HG03097 (cell line): ENCODE results near the gene CHST11.

Source experiments
- ATAC-seq: cut with Tn5 transposase; IDR thresholded peaks from one replicate; pipeline ENCODE4 v1.9.1; 2021; ENCODE audit not compliant: unreplicated experiment, low FRiP score

The CHST11 gene

DNA sequence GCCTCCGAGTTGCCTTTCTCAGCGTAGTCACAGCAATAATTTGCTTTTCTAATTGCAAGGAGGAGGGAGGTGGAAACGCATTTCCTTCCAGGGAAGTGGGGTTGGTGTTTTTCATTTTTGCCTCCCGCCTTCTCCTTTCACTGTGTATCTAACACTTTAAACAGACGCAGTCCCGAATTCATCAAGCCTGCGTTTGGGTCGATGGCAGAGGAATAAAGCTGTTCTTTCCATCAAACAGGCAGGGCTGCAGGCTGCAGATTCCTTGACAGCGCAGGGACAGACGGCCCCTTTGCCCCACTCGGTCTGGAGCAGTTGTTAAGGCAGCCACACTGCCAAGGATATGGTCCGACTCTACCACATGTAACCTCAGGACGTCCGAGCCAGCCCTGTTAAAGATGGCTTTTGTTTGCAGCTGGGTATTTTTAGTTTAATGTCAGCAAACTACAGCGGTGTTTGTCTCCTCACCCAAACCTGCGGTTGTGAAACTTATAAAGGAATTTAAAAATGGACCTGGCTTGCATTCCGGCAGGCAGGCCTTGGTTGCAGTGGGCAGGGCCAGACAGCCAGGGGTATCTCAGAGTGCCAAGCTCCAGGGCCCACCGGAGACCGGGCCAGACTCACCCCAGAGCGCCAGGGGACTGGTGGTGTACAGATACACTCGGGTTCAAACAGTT is 2.1 kb downstream of the CHST11 start:
- no peak for ATAC-seq

DNA sequence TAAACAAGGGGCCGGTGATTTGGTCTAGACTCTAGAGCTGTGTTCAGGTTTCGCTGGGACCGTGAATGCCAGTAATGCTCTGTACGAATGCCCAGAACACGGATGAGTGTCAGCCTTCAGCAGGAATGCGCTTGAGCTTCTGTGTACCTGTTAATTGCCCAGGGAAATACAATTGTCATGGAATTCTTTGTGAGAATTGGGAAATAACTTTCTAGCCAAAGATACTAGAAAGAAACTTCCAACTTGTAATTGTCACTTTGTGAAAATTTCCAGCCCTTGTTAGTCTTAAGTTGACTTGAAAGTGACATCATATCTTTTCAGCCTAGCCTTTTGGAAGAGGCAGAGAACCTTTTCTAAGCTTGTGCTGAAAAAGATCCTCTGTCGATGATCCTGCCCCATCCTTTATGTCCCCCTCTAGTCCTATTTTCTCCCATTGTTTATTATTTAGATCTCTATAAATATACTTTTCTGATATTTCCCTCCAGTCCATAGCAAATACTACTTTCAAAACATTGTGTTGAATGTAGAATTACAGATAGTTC is 2.7 kb downstream of the CHST11 start:
- no peak for ATAC-seq

DNA sequence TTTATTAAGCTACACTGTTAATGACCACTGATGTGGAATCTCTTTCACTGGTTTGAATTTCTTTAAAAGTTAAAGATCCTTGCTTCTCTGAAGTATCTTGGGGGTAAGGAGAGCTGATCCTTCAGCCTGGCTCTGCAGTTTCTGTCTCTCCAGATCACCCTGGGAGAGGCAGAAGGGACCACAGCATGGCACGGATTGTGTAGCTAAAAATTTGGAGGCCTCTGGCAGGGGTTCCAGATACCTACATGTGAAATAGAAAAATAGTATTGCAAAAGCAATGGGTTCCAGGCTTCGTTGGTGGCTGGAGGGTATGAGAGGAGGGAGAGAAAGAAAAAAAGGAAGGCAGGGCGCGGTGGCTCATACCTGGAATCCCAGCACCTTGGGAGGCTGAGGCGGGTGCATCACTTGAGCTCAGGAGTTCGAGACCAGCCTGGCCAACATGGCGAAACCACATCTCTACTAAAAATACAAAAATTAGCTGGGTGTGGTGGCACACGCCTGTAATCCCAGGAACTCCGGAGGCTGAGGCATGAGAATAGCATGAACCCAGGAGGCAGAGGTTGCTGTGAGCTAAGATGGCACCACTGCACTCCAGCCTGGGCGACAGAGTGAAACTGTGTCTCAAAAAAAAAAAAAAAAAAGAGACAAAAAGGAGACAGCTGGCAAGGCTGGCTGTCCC is 3.4 kb downstream of the CHST11 start:
- no peak for ATAC-seq

DNA sequence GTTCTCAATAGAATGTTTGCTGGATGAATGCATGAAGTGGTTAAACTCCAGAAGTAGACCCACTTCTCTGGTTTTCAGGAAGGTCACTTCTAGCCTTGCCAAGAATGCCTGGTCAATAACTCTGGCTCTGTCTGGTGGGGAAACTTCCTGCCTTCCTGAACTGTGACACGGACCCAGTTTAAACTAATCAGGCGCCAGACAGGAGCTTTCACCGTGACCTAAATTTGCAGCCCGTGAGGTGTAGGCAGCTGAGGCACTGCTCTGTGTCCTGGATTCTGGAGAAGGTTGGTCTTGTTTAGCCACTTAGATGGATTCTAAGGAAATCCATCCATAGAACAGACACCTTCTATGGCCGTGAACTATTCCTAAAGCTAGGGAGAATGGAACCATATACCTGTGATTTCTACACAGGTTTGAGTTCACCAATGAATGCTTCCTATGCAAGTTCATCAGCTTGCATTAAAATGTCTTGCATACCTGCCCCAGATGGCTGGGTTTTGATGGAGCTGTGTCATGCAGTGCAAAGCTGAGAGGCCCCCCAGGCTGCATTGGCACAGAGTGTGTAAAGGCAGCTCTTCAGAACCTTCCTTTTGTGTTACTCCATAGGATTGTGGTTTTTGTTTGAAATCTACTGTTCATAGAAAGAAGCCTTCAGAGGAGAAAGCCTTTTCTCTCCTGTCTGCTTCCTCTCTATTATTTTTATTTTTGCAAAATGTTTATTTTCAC is 4.4 kb downstream of the CHST11 start:
- no peak for ATAC-seq

- no peak for ATAC-seq
Observed at GRCh38 chr12:104462325-104462724, 5.6 kb downstream of the CHST11 start.

DNA sequence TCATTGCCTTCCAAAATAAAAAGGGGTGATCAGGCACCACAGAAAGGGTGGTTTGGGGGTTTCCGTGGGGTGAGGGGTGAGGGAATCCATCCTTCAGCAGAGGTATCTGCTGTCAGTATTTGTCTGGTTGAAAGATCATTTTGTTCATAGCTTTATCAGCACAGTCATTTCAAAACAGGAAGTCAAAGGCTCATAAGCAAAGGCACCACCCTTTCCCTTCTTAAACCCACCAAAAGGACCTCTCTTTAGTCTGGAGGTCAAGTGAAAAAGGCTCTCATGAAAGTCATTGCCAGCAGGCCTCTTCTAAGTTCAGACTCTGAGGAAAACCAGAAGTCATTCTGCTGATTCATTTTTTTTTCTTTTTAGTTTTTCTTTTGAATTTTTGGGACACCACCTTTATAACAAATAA is 6.2 kb downstream of the CHST11 start:
- no peak for ATAC-seq

- ATAC-seq, result no peak
Observed at GRCh38 chr12:104463368-104463767, 6.6 kb downstream of the CHST11 start.

- no peak for ATAC-seq
Observed at GRCh38 chr12:104464899-104465298, 8.2 kb downstream of the CHST11 start.

DNA sequence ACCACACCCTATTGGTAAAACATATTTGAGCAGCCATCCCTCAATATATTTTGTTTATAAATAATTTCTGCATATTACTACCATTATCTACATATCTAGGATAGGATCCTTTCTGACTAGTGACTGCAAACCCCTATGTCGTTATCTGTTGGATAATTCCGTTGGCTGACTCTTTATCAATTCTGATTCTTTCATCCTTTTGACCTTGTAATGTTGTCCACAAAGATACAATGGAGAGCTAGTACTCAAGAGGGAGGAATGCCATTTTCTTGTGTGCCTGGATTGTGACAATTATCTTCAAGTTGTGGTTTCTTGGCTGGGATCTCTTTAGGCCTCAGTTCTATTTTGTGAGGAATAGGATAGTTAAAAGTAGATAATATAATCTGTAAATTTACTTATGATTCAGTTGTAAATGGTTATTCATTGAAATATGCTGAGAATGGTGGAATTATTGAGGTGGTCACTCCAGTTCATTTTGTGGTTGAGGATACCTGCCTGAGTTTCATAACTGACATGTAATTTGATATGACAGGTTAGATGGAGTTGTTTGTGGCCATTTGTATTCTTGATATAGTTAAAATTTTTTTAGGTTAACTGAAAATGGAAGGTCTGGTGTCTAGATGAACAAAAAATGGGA is 10.1 kb downstream of the CHST11 start:
- ATAC-seq, result no peak

- no peak for ATAC-seq
Observed at GRCh38 chr12:104467346-104467837, 10.6 kb downstream of the CHST11 start.

GRCh38 chr12:104468371-104468770 is 11.6 kb downstream of the CHST11 start:
- no peak for ATAC-seq

DNA sequence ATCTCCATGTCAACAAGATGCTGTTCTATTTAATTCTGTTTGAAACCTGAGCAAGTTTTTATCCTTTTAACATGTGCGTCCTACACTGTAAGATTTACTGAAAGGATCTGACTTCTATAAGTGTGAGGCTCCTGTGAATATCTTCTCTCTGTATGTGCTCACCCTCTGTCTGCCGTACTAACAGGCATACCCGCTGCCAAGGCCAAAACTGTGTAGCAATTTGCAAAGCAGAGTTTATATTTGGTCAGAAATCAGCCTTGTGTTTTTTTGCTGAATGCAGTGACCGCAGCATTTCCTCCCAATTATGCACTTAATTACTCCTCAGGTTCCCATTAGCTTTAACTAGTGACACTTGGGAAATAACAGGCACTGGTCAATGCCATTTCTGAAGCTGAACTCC is 12.3 kb downstream of the CHST11 start:
- ATAC-seq, result no peak

- ATAC-seq, result no peak
Observed at GRCh38 chr12:104469523-104469922, 12.8 kb downstream of the CHST11 start.

DNA sequence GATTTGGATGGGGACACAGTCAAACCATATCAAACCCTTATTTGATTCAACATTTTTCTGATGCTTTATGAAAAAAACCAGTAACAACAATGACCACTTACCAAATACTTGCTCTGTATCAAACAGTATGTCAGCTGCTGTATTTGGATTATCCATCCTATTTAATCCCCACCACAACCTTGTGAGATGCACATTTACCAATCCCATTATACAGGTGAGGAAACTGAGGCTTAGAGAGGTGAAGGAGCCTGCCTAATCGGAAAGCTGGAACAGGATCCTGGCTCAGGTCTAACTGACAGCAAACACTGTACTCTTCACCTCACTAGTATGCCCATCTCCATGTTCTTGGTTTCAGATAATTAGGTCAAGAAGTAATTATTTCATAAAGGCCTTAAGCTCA is 13.8 kb downstream of the CHST11 start:
- ATAC-seq, result no peak

- no peak for ATAC-seq
Observed at GRCh38 chr12:104471336-104471735, 14.6 kb downstream of the CHST11 start.

GRCh38 chr12:104472748-104473147 is 16.0 kb downstream of the CHST11 start:
- no peak for ATAC-seq

- ATAC-seq, result no peak
Observed at GRCh38 chr12:104473374-104473983, 16.7 kb downstream of the CHST11 start.

DNA sequence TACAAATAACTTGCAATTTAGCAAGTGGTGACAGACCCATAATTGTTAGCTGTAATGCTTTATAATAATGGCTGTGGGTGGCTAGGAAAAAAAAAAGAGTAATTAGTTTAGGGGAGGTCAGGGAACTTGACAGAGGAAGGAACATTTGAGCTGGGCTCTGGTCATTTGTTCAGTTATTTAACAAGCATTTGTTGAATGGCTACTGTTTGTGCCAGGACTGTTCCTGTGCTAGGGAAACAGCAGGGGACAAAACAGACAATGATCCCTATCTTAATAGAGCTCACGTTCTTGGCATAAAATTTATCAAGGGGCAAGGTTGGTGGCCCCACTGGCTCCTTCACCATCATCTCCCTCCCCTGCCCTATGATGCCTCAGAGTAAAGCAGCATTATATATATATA is 18.5 kb downstream of the CHST11 start:
- ATAC-seq, result no peak

DNA sequence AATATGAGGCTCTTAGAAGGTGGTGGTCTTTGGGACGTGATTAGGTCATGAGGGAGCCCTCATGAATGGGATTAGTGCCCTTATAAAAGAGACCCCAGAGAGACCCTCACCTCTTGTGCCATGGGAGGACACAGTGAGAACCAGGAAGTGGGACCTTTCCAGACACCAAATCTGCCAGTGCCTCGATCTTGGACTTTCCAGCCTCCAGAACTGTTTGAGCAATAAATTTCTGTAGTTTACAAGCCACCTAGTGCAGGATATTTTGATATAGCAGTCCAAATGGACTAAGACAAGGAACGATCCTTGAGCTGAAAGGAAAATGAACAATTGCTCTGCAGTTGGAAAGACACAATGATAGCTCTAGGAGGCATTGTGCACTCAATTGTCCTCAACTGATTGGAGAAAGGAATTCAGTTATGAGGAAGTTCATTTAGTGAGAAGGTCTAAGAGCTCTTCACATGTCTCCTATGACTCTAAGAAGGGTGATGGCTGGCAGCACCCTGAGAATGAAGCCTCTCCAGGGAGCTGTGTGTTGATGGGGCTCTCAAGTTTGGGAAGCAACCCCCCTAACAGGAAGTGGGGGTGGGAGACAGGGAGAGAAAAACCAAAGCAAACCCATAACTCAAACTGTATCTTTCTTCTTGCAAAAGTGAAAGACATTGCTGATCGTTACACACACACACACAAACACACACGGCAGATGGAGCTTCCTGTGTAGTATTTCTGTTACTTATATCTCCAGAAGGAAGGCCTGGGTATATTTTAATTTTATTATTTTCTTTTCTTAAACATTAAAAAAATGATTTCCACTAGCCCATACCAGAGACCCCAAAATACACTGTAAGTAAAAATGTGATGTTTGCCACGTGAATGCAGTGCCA is 21.0 kb downstream of the CHST11 start:
- ATAC-seq, result no peak
